H1 (cell line): Measurements from ENCODE around the gene BEAN1. TPM values are rescaled to one million over a fixed set of nuclear protein-coding genes. Genes with fewer than 3 reads are reported as not detected.

Experiments
- polyA plus RNA-seq, 7 experiments: library from polyadenylated mRNA; depleted of rRNA in 3 of 7; stranded (reverse) in 5 of 7; unstranded in 2 of 7; fragments of >200 nt in 5 of 7; fragments of 200-250 nt in 2 of 7; gene quantifications; 1 replicate in 5 of 7; 2 replicates in 1 of 7; 4 replicates in 1 of 7; pipeline versions ENCODE4 v1.2.1 to v1.2.3, GENCODE V29; 2011 to 2013; ENCODE audit warnings: missing spikeins in 2 of 7, mixed read lengths in 2 of 7
- total RNA-seq: library from RNA; stranded (reverse); fragmentation: NEBNext Ultra II Directional; extraction: Animal tissue kit (Norgen Biotek cat#: 25700); gene quantifications from 2 replicates; pipeline ENCODE4 v1.2.1, GENCODE V29; 2021
- TF ChIP-seq, protein P1 (sequence below): IDR thresholded peaks from 2 replicates; pipeline ENCODE4 v1.6.1; 2012; ENCODE audit warnings: low read length, inconsistent platforms

The BEAN1 gene
- total and polyA plus RNA-seq, 2 of the 8 experiments (the other 6 are each of a cell fraction or from before 2014, with no cell fraction given): 0.08 TPM; not detected in 1

DNA sequence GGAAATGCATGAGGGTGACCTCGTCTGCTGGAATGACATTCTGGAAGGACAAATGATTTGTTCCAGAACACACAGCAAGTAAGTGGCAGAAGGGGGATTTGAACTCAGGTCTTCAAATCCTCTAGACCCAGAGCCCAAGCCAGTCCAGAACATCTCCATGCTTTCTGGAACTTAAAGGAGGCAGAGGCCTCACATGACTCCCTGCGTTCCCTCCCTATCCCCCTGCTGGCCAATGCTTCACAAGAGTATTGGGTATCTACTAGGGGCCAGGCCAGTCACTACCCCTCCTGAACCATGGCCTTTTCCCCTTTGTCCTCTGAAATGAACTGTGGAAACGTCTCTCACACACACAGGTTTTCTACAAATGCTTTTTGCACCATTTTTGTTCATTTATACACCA lies 7.6 kb upstream of the BEAN1 start (continued):
- TF ChIP-seq, protein P1, sequence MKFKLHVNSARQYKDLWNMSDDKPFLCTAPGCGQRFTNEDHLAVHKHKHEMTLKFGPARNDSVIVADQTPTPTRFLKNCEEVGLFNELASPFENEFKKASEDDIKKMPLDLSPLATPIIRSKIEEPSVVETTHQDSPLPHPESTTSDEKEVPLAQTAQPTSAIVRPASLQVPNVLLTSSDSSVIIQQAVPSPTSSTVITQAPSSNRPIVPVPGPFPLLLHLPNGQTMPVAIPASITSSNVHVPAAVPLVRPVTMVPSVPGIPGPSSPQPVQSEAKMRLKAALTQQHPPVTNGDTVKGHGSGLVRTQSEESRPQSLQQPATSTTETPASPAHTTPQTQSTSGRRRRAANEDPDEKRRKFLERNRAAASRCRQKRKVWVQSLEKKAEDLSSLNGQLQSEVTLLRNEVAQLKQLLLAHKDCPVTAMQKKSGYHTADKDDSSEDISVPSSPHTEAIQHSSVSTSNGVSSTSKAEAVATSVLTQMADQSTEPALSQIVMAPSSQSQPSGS: no peak
